Right lobe of liver (tissue), 4 donors: Measurements from ENCODE around the gene DAAM1.

ENCODE experiments used
- POLR2A ChIP-seq: fragments of 450-650 bp; IDR thresholded peaks from one replicate; pipeline ENCODE4 v1.6.1; 2017; ENCODE audit warnings: antibody characterized with exemption, mild to moderate bottlenecking
- TF ChIP-seq, protein P1 (sequence below), 4 donors: fragments of 200-600 bp in 3 of 4; fragments of 450-650 bp in 1 of 4; IDR thresholded peaks; one replicate each; pipeline versions ENCODE4 v1.5.1 to v1.8.0; 2016 to 2022; ENCODE audit warnings: antibody characterized with exemption in 4 of 4, mild to moderate bottlenecking in 2 of 4
- donor health status: DM: no; HTN: no; CAD: no.
- donor health status: DM: no; HTN: no; CAD: no.
- donor health status: DM: no; HTN: yes; CAD: no.

DNA sequence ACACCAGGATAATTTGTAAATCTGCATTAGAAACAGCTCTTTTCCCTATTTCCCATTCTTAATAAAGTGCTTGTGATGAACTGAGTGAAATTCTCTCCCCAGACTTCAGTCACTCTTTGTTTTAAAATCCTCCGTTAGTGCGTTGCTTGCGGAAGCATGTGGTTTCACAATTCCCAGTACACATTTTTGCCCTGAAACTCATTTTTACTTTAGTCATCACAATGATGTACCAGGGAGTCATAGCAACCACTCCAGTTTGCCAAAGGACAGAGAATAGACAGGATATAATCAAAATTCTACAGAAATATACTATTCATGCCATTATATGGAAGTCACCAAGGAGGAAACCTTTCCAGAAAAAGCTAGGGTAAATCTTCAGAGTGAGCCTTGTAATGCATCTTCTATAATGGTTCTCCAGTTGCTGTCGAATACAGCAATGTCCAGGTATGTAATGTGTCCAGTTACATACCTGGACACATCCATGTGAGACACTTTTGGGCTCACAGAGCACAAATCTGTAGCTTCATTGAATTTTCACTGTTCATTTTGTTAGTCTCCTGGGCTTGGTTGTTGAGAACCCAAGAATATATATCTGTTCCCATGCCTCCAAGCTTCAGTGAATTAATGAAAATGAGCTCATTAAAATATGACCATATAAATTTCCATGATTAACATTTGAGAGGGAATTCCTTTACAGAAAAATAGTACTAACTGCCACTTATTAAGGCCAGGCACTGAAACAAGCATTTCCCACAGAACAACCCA, 219.0 kb downstream of the DAAM1 start:
- TF ChIP-seq, protein P1, sequence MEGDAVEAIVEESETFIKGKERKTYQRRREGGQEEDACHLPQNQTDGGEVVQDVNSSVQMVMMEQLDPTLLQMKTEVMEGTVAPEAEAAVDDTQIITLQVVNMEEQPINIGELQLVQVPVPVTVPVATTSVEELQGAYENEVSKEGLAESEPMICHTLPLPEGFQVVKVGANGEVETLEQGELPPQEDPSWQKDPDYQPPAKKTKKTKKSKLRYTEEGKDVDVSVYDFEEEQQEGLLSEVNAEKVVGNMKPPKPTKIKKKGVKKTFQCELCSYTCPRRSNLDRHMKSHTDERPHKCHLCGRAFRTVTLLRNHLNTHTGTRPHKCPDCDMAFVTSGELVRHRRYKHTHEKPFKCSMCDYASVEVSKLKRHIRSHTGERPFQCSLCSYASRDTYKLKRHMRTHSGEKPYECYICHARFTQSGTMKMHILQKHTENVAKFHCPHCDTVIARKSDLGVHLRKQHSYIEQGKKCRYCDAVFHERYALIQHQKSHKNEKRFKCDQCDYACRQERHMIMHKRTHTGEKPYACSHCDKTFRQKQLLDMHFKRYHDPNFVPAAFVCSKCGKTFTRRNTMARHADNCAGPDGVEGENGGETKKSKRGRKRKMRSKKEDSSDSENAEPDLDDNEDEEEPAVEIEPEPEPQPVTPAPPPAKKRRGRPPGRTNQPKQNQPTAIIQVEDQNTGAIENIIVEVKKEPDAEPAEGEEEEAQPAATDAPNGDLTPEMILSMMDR (IDR thresholded peaks at IDR 0.05) = no peak
- no peak for TF ChIP-seq POLR2A
